SH-SY5Y (cell line): ENCODE results near the gene ALDH1A3.

Source experiments
- GATA2 ChIP-seq: IDR thresholded peaks from 2 replicates; pipeline ENCODE4 v1.6.1; 2011; ENCODE audit warnings: mild to moderate bottlenecking, low read depth, low read length
- GATA3 ChIP-seq: IDR thresholded peaks from 2 replicates; pipeline ENCODE4 v1.6.1; 2011; ENCODE audit warnings: low read depth, mild to moderate bottlenecking, low read length, moderate library complexity

DNA sequence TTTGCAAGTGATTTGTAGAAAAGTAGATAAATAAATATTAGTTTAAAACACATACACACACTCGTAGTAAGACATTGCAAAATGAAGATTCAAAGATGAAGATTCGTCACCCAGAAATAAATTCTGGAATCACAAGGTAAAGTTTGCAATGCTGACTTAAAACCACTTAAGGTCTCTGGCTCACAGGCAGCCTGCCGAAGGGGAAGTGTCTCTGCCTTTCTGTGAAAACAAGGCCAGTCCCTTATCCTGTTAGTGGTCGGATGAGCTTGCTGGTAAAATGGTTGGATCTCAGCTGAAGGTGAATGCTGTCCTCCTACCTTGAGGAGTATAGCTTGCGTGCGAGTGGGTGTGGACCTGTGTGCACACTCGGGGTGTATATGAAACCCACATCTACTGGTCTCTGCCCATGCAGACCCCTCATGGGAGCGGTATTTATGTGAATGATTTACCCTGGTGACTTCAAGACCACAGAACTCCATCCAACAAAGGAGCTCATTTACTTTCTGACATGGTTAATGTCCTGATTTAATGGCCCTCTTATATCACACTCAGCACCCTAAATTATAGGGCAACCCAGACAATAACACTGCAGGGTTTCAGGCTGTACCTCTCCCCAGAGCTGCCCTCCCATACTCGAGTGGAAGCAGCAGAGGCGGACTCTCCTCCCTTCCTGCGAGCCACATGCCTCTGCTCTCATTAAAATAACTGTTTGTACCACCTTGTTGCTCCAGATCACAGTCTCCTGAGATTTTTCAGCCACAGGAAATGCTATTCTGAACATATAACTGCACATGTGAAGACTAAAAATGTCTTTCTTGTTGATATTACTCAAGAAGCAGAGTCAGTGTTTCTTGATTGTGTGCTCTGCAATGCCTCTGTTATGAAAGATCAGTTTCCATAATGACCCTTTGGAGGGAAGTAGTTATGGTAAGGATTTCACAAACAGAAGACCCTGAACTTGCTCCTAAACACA lies 45.9 kb upstream of the ALDH1A3 start:
- TF ChIP-seq GATA3 (no peak), GATA2 (no peak)
